Measurements from ENCODE around the gene ZCCHC24.

ZCCHC24 gene

GRCh38 chr10:79483948-79484347 lies 38.5 kb upstream of the ZCCHC24 start:
- H3K27me3 ChIP-seq (ENCODE audit: control insufficient read depth in 1 of 2, insufficient read depth in 2 of 2, low read length in 2 of 2) = no peaks in the 10 kb centered on the region
- H3K9ac ChIP-seq (ENCODE audit: low read length in 2 of 2) = no peak overlapping the region
- H3K36me3 ChIP-seq (ENCODE audit: control insufficient read depth in 2 of 2, insufficient read depth in 2 of 2, low read length in 2 of 2) = no peaks in the 10 kb centered on the region
- no peaks in the 10 kb centered on the region for H3K9me3 ChIP-seq (ENCODE audit: control insufficient read depth in 2 of 2, low read length in 2 of 2)
- peaks cover 20% of the 10 kb centered on the region for H3K4me1 ChIP-seq (ENCODE audit: control insufficient read depth, insufficient read depth, low read length)
- no peak overlapping the region for H3K4me3 ChIP-seq (ENCODE audit: low read length in 2 of 2)
- H3K27ac ChIP-seq (ENCODE audit: low read length) = peak overlapping the region; percentile 24

- Histone ChIP-seq H3K9ac (ENCODE audit: low read length in 2 of 2) (no peak overlapping the region), H3K36me3 (ENCODE audit: control insufficient read depth in 2 of 2, insufficient read depth in 2 of 2, low read length in 2 of 2) (no peaks in the 10 kb centered on the region), H3K27me3 (ENCODE audit: control insufficient read depth in 1 of 2, insufficient read depth in 2 of 2, low read length in 2 of 2) (no peaks in the 10 kb centered on the region), H3K4me1 (ENCODE audit: control insufficient read depth, insufficient read depth, low read length) (peaks cover 14% of the 10 kb centered on the region), H3K9me3 (ENCODE audit: control insufficient read depth in 2 of 2, low read length in 2 of 2) (no peaks in the 10 kb centered on the region), H3K27ac (ENCODE audit: low read length) (peak overlapping the region; percentile 24), H3K4me3 (ENCODE audit: low read length in 2 of 2) (no peak overlapping the region)
Observed at GRCh38 chr10:79483299-79483698, 37.9 kb upstream of the ZCCHC24 start.

- H3K9me3 ChIP-seq (ENCODE audit: control insufficient read depth in 2 of 2, low read length in 2 of 2) = no peaks in the 10 kb centered on the region
- H3K27ac ChIP-seq (ENCODE audit: low read length) = no peak overlapping the region
- H3K27me3 ChIP-seq (ENCODE audit: control insufficient read depth in 1 of 2, insufficient read depth in 2 of 2, low read length in 2 of 2) = no peaks in the 10 kb centered on the region
- no peak overlapping the region for H3K9ac ChIP-seq (ENCODE audit: low read length in 2 of 2)
- peaks cover 8% of the 10 kb centered on the region for H3K4me1 ChIP-seq (ENCODE audit: control insufficient read depth, insufficient read depth, low read length)
- no peaks in the 10 kb centered on the region for H3K36me3 ChIP-seq (ENCODE audit: control insufficient read depth in 2 of 2, insufficient read depth in 2 of 2, low read length in 2 of 2)
- H3K4me3 ChIP-seq (ENCODE audit: low read length in 2 of 2) = no peak overlapping the region
Observed at GRCh38 chr10:79482741-79483140, 37.3 kb upstream of the ZCCHC24 start.

GRCh38 chr10:79482304-79482703 lies 36.9 kb upstream of the ZCCHC24 start:
- no peaks in the 10 kb centered on the region for H3K36me3 ChIP-seq (ENCODE audit: control insufficient read depth in 2 of 2, insufficient read depth in 2 of 2, low read length in 2 of 2)
- H3K4me3 ChIP-seq (ENCODE audit: low read length in 2 of 2) = no peak overlapping the region
- H3K27ac ChIP-seq (ENCODE audit: low read length) = no peak overlapping the region
- H3K9me3 ChIP-seq (ENCODE audit: control insufficient read depth in 2 of 2, low read length in 2 of 2) = no peaks in the 10 kb centered on the region
- H3K4me1 ChIP-seq (ENCODE audit: control insufficient read depth, insufficient read depth, low read length) = peaks cover 4% of the 10 kb centered on the region
- no peaks in the 10 kb centered on the region for H3K27me3 ChIP-seq (ENCODE audit: control insufficient read depth in 1 of 2, insufficient read depth in 2 of 2, low read length in 2 of 2)
- H3K9ac ChIP-seq (ENCODE audit: low read length in 2 of 2) = no peak overlapping the region

GRCh38 chr10:79479283-79479909 lies 34.0 kb upstream of the ZCCHC24 start:
- Histone ChIP-seq H3K27me3 (ENCODE audit: control insufficient read depth in 1 of 2, insufficient read depth in 2 of 2, low read length in 2 of 2) (no peaks in the 10 kb centered on the region), H3K9ac (ENCODE audit: low read length in 2 of 2) (no peak overlapping the region), H3K4me3 (ENCODE audit: low read length in 2 of 2) (no peak overlapping the region), H3K4me1 (ENCODE audit: control insufficient read depth, insufficient read depth, low read length) (peaks cover 4% of the 10 kb centered on the region), H3K36me3 (ENCODE audit: control insufficient read depth in 2 of 2, insufficient read depth in 2 of 2, low read length in 2 of 2) (no peaks in the 10 kb centered on the region), H3K9me3 (ENCODE audit: control insufficient read depth in 2 of 2, low read length in 2 of 2) (no peaks in the 10 kb centered on the region), H3K27ac (ENCODE audit: low read length) (no peak overlapping the region)

GRCh38 chr10:79477456-79477855 lies 32.0 kb upstream of the ZCCHC24 start:
- Histone ChIP-seq H3K36me3 (ENCODE audit: control insufficient read depth in 2 of 2, insufficient read depth in 2 of 2, low read length in 2 of 2) (no peaks in the 10 kb centered on the region), H3K4me1 (ENCODE audit: control insufficient read depth, insufficient read depth, low read length) (peaks cover 4% of the 10 kb centered on the region), H3K9ac (ENCODE audit: low read length in 2 of 2) (no peak overlapping the region), H3K9me3 (ENCODE audit: control insufficient read depth in 2 of 2, low read length in 2 of 2) (no peaks in the 10 kb centered on the region), H3K27me3 (ENCODE audit: control insufficient read depth in 1 of 2, insufficient read depth in 2 of 2, low read length in 2 of 2) (no peaks in the 10 kb centered on the region), H3K4me3 (ENCODE audit: low read length in 2 of 2) (no peak overlapping the region), H3K27ac (ENCODE audit: low read length) (no peak overlapping the region)

- Histone ChIP-seq H3K36me3 (ENCODE audit: control insufficient read depth in 2 of 2, insufficient read depth in 2 of 2, low read length in 2 of 2) (no peaks in the 10 kb centered on the region), H3K4me3 (ENCODE audit: low read length in 2 of 2) (no peak overlapping the region), H3K9me3 (ENCODE audit: control insufficient read depth in 2 of 2, low read length in 2 of 2) (no peaks in the 10 kb centered on the region), H3K9ac (ENCODE audit: low read length in 2 of 2) (no peak overlapping the region), H3K4me1 (ENCODE audit: control insufficient read depth, insufficient read depth, low read length) (peaks cover 4% of the 10 kb centered on the region), H3K27ac (ENCODE audit: low read length) (no peak overlapping the region), H3K27me3 (ENCODE audit: control insufficient read depth in 1 of 2, insufficient read depth in 2 of 2, low read length in 2 of 2) (no peaks in the 10 kb centered on the region)
Observed at GRCh38 chr10:79476645-79477044, 31.2 kb upstream of the ZCCHC24 start.

GRCh38 chr10:79475877-79476276 lies 30.5 kb upstream of the ZCCHC24 start:
- H3K27ac ChIP-seq (ENCODE audit: low read length) = no peak overlapping the region
- peaks cover 4% of the 10 kb centered on the region for H3K4me1 ChIP-seq (ENCODE audit: control insufficient read depth, insufficient read depth, low read length)
- no peak overlapping the region for H3K4me3 ChIP-seq (ENCODE audit: low read length in 2 of 2)
- no peaks in the 10 kb centered on the region for H3K9me3 ChIP-seq (ENCODE audit: control insufficient read depth in 2 of 2, low read length in 2 of 2)
- H3K36me3 ChIP-seq (ENCODE audit: control insufficient read depth in 2 of 2, insufficient read depth in 2 of 2, low read length in 2 of 2) = no peaks in the 10 kb centered on the region
- H3K27me3 ChIP-seq (ENCODE audit: control insufficient read depth in 1 of 2, insufficient read depth in 2 of 2, low read length in 2 of 2) = no peaks in the 10 kb centered on the region
- H3K9ac ChIP-seq (ENCODE audit: low read length in 2 of 2) = no peak overlapping the region

GRCh38 chr10:79475119-79475653 lies 29.8 kb upstream of the ZCCHC24 start:
- Histone ChIP-seq H3K27ac (ENCODE audit: low read length) (no peak overlapping the region), H3K9ac (ENCODE audit: low read length in 2 of 2) (no peak overlapping the region)

GRCh38 chr10:79473496-79474095 lies 28.2 kb upstream of the ZCCHC24 start:
- Histone ChIP-seq H3K4me1 (ENCODE audit: control insufficient read depth, insufficient read depth, low read length) (peaks cover 4% of the 10 kb centered on the region), H3K9ac (ENCODE audit: low read length in 2 of 2) (no peak overlapping the region), H3K27ac (ENCODE audit: low read length) (no peak overlapping the region), H3K27me3 (ENCODE audit: control insufficient read depth in 1 of 2, insufficient read depth in 2 of 2, low read length in 2 of 2) (no peaks in the 10 kb centered on the region), H3K4me3 (ENCODE audit: low read length in 2 of 2) (no peak overlapping the region), H3K9me3 (ENCODE audit: control insufficient read depth in 2 of 2, low read length in 2 of 2) (no peaks in the 10 kb centered on the region), H3K36me3 (ENCODE audit: control insufficient read depth in 2 of 2, insufficient read depth in 2 of 2, low read length in 2 of 2) (no peaks in the 10 kb centered on the region)

More at GRCh38 chr10:79475119-79475653, 29.8 kb upstream of the ZCCHC24 start:
- no peak overlapping the region for H3K4me3 ChIP-seq (ENCODE audit: low read length in 2 of 2)
- peaks cover 4% of the 10 kb centered on the region for H3K4me1 ChIP-seq (ENCODE audit: control insufficient read depth, insufficient read depth, low read length)
- no peaks in the 10 kb centered on the region for H3K27me3 ChIP-seq (ENCODE audit: control insufficient read depth in 1 of 2, insufficient read depth in 2 of 2, low read length in 2 of 2)
- H3K36me3 ChIP-seq (ENCODE audit: control insufficient read depth in 2 of 2, insufficient read depth in 2 of 2, low read length in 2 of 2) = no peaks in the 10 kb centered on the region
- H3K9me3 ChIP-seq (ENCODE audit: control insufficient read depth in 2 of 2, low read length in 2 of 2) = no peaks in the 10 kb centered on the region

GRCh38 chr10:79472951-79473350 lies 27.5 kb upstream of the ZCCHC24 start:
- Histone ChIP-seq H3K36me3 (ENCODE audit: control insufficient read depth in 2 of 2, insufficient read depth in 2 of 2, low read length in 2 of 2) (no peaks in the 10 kb centered on the region), H3K4me1 (ENCODE audit: control insufficient read depth, insufficient read depth, low read length) (peaks cover 10% of the 10 kb centered on the region), H3K9ac (ENCODE audit: low read length in 2 of 2) (no peak overlapping the region), H3K27me3 (ENCODE audit: control insufficient read depth in 1 of 2, insufficient read depth in 2 of 2, low read length in 2 of 2) (no peaks in the 10 kb centered on the region), H3K27ac (ENCODE audit: low read length) (no peak overlapping the region), H3K4me3 (ENCODE audit: low read length in 2 of 2) (no peak overlapping the region), H3K9me3 (ENCODE audit: control insufficient read depth in 2 of 2, low read length in 2 of 2) (no peaks in the 10 kb centered on the region)
